H1 (cell line): ENCODE data around the gene KIFBP.

Experiments used
- BRCA1 ChIP-seq: IDR thresholded peaks from 2 replicates; pipeline ENCODE4 v1.6.1; 2012; ENCODE audit warnings: low read depth, low read length, improper control_type of control experiment
- CBX5 ChIP-seq: fragments of 300-800, 300-1000 bp; sonication (generic); IDR thresholded peaks from 2 replicates; pipeline ENCODE4 v1.7.1; 2016; ENCODE audit warnings: antibody characterized with exemption, low read length, low read depth
- CREB1 ChIP-seq: IDR thresholded peaks from 2 replicates; pipeline ENCODE4 v1.6.1; 2012; ENCODE audit warnings: inconsistent platforms
- CTCF ChIP-seq, 3 experiments: IDR thresholded peaks; 1 replicate in 2 of 3; 2 replicates in 1 of 3; pipeline versions ENCODE4 v1.5.1 to v1.6.1; 2011; ENCODE audit warnings: low read length in 3 of 3, mild to moderate bottlenecking in 3 of 3, inconsistent platforms in 2 of 3, low read depth in 1 of 3, moderate library complexity in 1 of 3; ENCODE audit not compliant: insufficient read depth in 1 of 3; ENCODE audit errors: control extremely low read depth in 1 of 3
- EP300 ChIP-seq, 2 experiments: IDR thresholded peaks; 1 replicate in 1 of 2; 2 replicates in 1 of 2; pipeline ENCODE4 v1.6.1; 2011 to 2012; ENCODE audit warnings: low read depth in 2 of 2, low read length in 2 of 2, mild to moderate bottlenecking in 2 of 2, borderline replicate concordance in 1 of 2, inconsistent platforms in 1 of 2, moderate library complexity in 1 of 2
- EZH2 ChIP-seq: fragments of 200-600 bp; sonication (generic); IDR thresholded peaks from 2 replicates; pipeline ENCODE4 v1.7.1; 2012; ENCODE audit warnings: low read depth, mild to moderate bottlenecking, moderate library complexity, low read length, inconsistent platforms; ENCODE audit not compliant: severe bottlenecking
- HDAC6 ChIP-seq: IDR thresholded peaks from one replicate; pipeline ENCODE4 v1.7.1; 2012; ENCODE audit warnings: low read depth, mild to moderate bottlenecking, inconsistent platforms, low read length, moderate library complexity
- POLR2A ChIP-seq, 2 experiments: IDR thresholded peaks; 1 replicate in 1 of 2; 2 replicates in 1 of 2; pipeline ENCODE4 v1.6.1; 2011; ENCODE audit warnings: low read depth in 2 of 2, low read length in 2 of 2, mild to moderate bottlenecking in 2 of 2; ENCODE audit errors: control extremely low read depth in 1 of 2
- POLR2AphosphoS5 ChIP-seq: IDR thresholded peaks from 2 replicates; pipeline ENCODE4 v1.6.1; 2011; ENCODE audit warnings: low read depth, low read length

GRCh38 chr10:68955355-68955831, 33.2 kb upstream of the KIFBP start:
- TF ChIP-seq EP300 (IDR thresholded peaks at IDR 0.05; ENCODE audit: borderline replicate concordance in 1 of 2, low read depth in 2 of 2, low read length in 2 of 2) (no peak), POLR2A (IDR thresholded peaks at IDR 0.05; ENCODE audit: control extremely low read depth in 1 of 2, low read depth in 2 of 2, low read length in 2 of 2) (no peak), CREB1 (no peak), BRCA1 (no peak), CBX5 (no peak), POLR2AphosphoS5 (no peak), EZH2 (no peak), HDAC6 (no peak), CTCF (IDR thresholded peaks at IDR 0.05; ENCODE audit: control extremely low read depth in 1 of 3, insufficient read depth in 1 of 3, low read depth in 1 of 3, low read length in 3 of 3) (no peak)
